IPS-18a (cell line): ENCODE results near the gene OSBPL9.
A peak's percentile ranks its signal among the peaks of the same experiment; 100 is the strongest.

Experiments used
- H3K27ac ChIP-seq: one replicate; pipeline ENCODE4 v1.5.1; 2013; ENCODE audit warnings: low read length
- H3K27me3 ChIP-seq: one replicate; pipeline ENCODE4 v1.6.1; 2013; ENCODE audit warnings: mild to moderate bottlenecking, low read length; ENCODE audit not compliant: control insufficient read depth, insufficient read depth
- H3K36me3 ChIP-seq: one replicate; pipeline ENCODE4 v1.6.1; 2013; ENCODE audit warnings: low read depth, low read length; ENCODE audit not compliant: control insufficient read depth
- H3K4me1 ChIP-seq: one replicate; pipeline ENCODE4 v1.6.1; 2013; ENCODE audit warnings: low read depth, low read length; ENCODE audit not compliant: control insufficient read depth
- H3K4me3 ChIP-seq: one replicate; pipeline ENCODE4 v1.5.1; 2013; ENCODE audit warnings: low read length
- H3K9ac ChIP-seq: one replicate; pipeline ENCODE4 v1.6.1; 2013; ENCODE audit warnings: mild to moderate bottlenecking, low read length, moderate library complexity
- H3K9me3 ChIP-seq: one replicate; pipeline ENCODE4 v1.6.1; 2013; ENCODE audit warnings: low read depth, low read length; ENCODE audit not compliant: control insufficient read depth

OSBPL9 gene

GRCh38 chr1:51612447-51612961 lies 4.4 kb upstream of the OSBPL9 start:
- Histone ChIP-seq H3K36me3 (no peaks in the 10 kb centered on the region), H3K4me3 (no peak overlapping the region), H3K27me3 (no peaks in the 10 kb centered on the region), H3K9me3 (no peaks in the 10 kb centered on the region), H3K27ac (no peak overlapping the region), H3K9ac (no peak overlapping the region), H3K4me1 (no peaks in the 10 kb centered on the region)

GRCh38 chr1:51615780-51616291 lies 1.1 kb upstream of the OSBPL9 start:
- Histone ChIP-seq H3K4me3 (no peak overlapping the region), H3K27me3 (no peaks in the 10 kb centered on the region), H3K9me3 (no peaks in the 10 kb centered on the region), H3K27ac (no peak overlapping the region), H3K36me3 (no peaks in the 10 kb centered on the region), H3K9ac (no peak overlapping the region), H3K4me1 (no peaks in the 10 kb centered on the region)

DNA sequence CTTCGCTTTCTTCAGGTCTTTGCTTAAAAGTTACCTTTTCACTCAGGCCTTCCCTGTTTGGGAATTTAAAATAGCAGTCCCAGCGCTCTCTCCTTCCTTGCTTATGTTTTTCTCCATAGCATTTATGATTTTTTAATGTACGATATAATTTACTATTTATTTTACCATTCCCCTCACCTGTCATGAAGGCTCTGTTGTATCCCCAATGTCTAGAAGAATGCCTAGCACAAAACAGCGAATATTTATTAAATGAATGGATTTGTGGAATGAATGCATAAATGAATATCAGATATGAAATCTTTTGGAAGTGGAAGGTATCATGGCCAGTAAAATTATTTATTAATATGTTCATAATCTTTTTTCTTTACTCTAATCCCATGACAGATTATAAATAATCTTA lies 402 bp upstream of the OSBPL9 start:
- peak overlapping the region; percentile 93 for H3K4me3 ChIP-seq
- H3K36me3 ChIP-seq: no peaks in the 10 kb centered on the region
- H3K9ac ChIP-seq: no peak overlapping the region
- H3K4me1 ChIP-seq: no peaks in the 10 kb centered on the region
- H3K9me3 ChIP-seq: no peaks in the 10 kb centered on the region
- H3K27me3 ChIP-seq: no peaks in the 10 kb centered on the region
- H3K27ac ChIP-seq: no peak overlapping the region

DNA sequence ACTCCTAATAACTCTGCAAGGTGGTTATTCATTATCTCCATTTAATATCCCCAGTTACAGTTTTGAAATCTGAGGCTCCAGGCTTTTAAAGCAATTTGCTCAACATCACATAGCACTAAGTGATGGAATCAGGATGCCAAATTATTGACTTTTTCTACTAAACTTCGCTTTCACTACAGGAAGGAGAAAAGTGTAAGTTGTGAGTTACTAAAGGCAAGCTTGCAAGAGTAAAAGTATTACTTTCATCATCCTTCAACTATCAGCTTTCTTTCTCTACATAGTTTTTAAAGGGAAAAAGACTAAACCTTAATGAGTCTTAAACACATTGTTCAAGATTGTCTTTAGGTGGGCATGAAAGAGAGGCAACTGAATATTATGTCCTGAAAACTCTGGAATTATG lies 1.8 kb downstream of the OSBPL9 start:
- Histone ChIP-seq H3K27me3 (no peaks in the 10 kb centered on the region), H3K9me3 (no peaks in the 10 kb centered on the region), H3K27ac (no peak overlapping the region), H3K4me1 (no peaks in the 10 kb centered on the region), H3K4me3 (no peak overlapping the region), H3K36me3 (no peaks in the 10 kb centered on the region), H3K9ac (no peak overlapping the region)

DNA sequence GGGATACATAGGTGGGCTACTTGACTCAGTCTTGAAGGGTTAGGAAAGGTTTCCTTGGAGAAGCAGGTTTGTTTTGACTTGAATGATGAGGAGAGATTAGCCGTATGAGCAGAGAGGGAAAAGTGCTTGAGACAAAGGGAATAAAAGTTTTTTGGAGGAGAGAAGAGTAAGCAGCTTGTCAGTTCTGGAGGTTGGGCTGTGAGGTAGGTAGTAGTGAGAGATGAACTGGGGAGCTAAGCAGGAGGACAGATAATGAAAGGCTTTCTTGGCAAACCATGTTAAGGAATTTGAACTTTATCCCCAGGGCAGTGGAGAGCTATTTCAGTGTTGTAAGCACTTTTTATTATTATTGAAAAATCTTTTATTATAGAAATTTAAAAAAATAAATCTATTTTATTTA lies 3.6 kb downstream of the OSBPL9 start:
- Histone ChIP-seq H3K4me3 (no peak overlapping the region), H3K27me3 (no peaks in the 10 kb centered on the region), H3K9ac (no peak overlapping the region), H3K27ac (no peak overlapping the region), H3K36me3 (no peaks in the 10 kb centered on the region), H3K4me1 (no peaks in the 10 kb centered on the region), H3K9me3 (no peaks in the 10 kb centered on the region)

- H3K27ac ChIP-seq: no peak overlapping the region
- no peaks in the 10 kb centered on the region for H3K36me3 ChIP-seq
- H3K9ac ChIP-seq: no peak overlapping the region
- no peaks in the 10 kb centered on the region for H3K4me1 ChIP-seq
- no peak overlapping the region for H3K4me3 ChIP-seq
- H3K27me3 ChIP-seq: no peaks in the 10 kb centered on the region
- no peaks in the 10 kb centered on the region for H3K9me3 ChIP-seq
Measured at GRCh38 chr1:51621161-51621560, 4.3 kb downstream of the OSBPL9 start.

DNA sequence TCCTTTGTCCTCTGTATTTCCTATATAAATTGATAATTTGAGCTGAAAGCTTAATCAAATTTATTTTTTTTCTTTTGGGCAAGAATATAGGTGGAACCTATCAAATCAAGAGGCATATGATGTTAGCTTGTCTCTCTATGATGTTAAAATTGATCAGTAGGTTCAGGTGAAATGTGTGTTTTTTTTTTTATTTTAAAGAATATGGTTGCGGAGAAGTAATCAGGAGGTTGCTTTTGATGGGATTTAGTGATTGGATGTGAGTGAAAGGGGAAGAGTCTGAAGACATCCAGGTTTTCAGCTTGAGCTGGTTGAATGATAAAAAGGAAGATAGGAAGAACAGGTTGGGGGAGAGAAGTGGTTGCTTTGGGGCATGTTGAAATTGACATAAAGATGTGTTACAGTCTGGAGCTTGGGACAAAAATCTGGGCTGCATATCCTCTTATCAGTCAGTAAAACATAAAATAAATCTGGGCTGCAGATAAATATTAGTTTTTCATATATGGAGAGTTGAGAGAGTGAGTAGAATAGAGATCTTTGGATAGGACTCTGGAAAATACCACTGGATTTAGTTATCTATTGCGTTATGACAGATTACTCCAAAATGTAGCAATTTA lies 5.1 kb downstream of the OSBPL9 start:
- H3K27ac ChIP-seq: no peak overlapping the region
- no peak overlapping the region for H3K9ac ChIP-seq
- no peak overlapping the region for H3K4me3 ChIP-seq
- no peaks in the 10 kb centered on the region for H3K36me3 ChIP-seq
- H3K27me3 ChIP-seq: no peaks in the 10 kb centered on the region
- H3K4me1 ChIP-seq: no peaks in the 10 kb centered on the region
- no peaks in the 10 kb centered on the region for H3K9me3 ChIP-seq

- H3K27ac ChIP-seq: no peak overlapping the region
- H3K36me3 ChIP-seq: no peaks in the 10 kb centered on the region
- H3K4me3 ChIP-seq: no peak overlapping the region
- H3K9ac ChIP-seq: no peak overlapping the region
- no peaks in the 10 kb centered on the region for H3K27me3 ChIP-seq
- H3K4me1 ChIP-seq: no peaks in the 10 kb centered on the region
- H3K9me3 ChIP-seq: no peaks in the 10 kb centered on the region
Measured at GRCh38 chr1:51622455-51622913, 5.6 kb downstream of the OSBPL9 start.

DNA sequence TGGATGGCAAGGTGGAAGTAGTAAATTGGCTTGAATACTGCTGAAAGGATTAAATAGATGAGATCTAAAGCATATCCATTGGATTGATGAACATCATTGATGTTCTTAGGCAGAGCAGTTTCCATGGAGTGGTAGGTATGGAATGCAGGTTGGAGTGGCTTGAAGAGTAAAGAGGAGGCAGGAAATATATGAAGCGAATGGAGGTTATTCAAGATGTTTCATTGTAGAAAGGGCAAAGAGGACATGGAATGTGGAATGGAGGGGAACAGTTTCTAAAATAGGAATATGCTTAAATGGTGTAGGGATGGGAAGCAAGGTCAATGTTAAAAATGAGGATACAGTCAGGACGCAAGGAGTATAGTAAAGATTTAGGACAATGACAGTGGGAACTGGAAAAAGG lies 6.1 kb downstream of the OSBPL9 start:
- Histone ChIP-seq H3K9me3 (no peaks in the 10 kb centered on the region), H3K4me3 (no peak overlapping the region), H3K4me1 (no peaks in the 10 kb centered on the region), H3K27me3 (no peaks in the 10 kb centered on the region), H3K27ac (no peak overlapping the region), H3K36me3 (no peaks in the 10 kb centered on the region), H3K9ac (no peak overlapping the region)

DNA sequence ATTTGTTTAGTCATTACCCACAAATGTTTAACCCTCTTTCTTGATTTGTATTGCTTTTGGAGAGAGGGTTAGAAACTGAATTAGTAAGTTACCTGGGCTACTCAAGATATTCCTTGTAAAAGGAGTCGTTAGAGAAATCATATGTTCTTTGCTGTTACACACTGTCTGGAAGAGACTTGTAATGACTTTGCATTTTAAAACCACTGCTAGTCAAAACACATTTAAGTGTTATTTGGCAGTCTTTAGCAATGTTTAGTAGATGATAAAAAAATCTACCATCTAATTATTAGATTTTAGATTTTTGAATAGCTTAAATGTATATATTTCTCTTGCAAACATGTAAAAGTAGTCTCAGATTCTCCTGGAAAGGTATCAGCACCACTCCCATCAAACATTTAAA lies 6.6 kb downstream of the OSBPL9 start:
- Histone ChIP-seq H3K4me1 (no peaks in the 10 kb centered on the region), H3K27me3 (no peaks in the 10 kb centered on the region), H3K36me3 (no peaks in the 10 kb centered on the region), H3K9ac (no peak overlapping the region), H3K9me3 (no peaks in the 10 kb centered on the region), H3K27ac (no peak overlapping the region), H3K4me3 (no peak overlapping the region)

DNA sequence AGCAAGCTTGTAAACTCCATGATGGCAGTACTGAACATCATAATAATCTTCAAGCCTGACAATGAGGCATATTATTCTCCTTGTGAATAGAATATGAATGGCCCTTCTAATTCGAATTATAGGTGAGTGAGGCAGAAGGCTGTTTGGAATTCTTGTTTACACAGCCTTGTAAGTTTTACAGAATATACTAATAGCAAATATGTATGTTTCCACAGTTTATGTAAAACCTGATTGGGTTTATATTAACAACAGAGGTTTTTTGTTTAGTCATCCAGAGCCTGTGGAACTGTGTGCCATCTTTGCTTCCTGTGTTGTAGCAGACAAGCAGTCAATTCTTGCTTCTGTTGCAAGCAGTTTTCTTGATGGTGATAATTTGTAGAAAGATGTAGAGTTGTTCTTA lies 8.0 kb downstream of the OSBPL9 start:
- Histone ChIP-seq H3K36me3 (no peaks in the 10 kb centered on the region), H3K9me3 (no peaks in the 10 kb centered on the region), H3K4me3 (no peak overlapping the region), H3K27me3 (no peaks in the 10 kb centered on the region), H3K27ac (no peak overlapping the region), H3K9ac (no peak overlapping the region), H3K4me1 (no peaks in the 10 kb centered on the region)

GRCh38 chr1:51627672-51628071 lies 10.8 kb downstream of the OSBPL9 start:
- no peak overlapping the region for H3K9ac ChIP-seq
- H3K4me3 ChIP-seq: no peak overlapping the region
- no peaks in the 10 kb centered on the region for H3K4me1 ChIP-seq
- no peak overlapping the region for H3K27ac ChIP-seq
- H3K27me3 ChIP-seq: no peaks in the 10 kb centered on the region
- no peaks in the 10 kb centered on the region for H3K36me3 ChIP-seq
- no peaks in the 10 kb centered on the region for H3K9me3 ChIP-seq
